Mesothelial cell of epicardium (in vitro differentiated cells): ENCODE results near the gene DNAJC15. TPM values are rescaled to one million over a fixed set of nuclear protein-coding genes. Genes with fewer than 3 reads are reported as not detected.

ENCODE experiments used
- DNase-seq, 2 experiments: peaks; one replicate each; pipeline ENCODE4 v3.0.0; 2021; ENCODE audit warnings: low spot score in 2 of 2; ENCODE audit not compliant: unreplicated experiment in 2 of 2
- H3K27ac Mint-ChIP-seq: 2 replicates; pipeline ENCODE4 v1.8.0; 2021; ENCODE audit warnings: mixed read lengths
- H3K27me3 Mint-ChIP-seq: 2 replicates; pipeline ENCODE4 v1.8.0; 2021; ENCODE audit warnings: low read depth, mixed read lengths
- H3K36me3 Mint-ChIP-seq: 2 replicates; pipeline ENCODE4 v1.8.0; 2021; ENCODE audit warnings: mixed read lengths
- H3K4me1 Mint-ChIP-seq: 2 replicates; pipeline ENCODE4 v1.8.0; 2021; ENCODE audit warnings: mixed read lengths
- H3K4me3 Mint-ChIP-seq: 2 replicates; pipeline ENCODE4 v1.8.0; 2021; ENCODE audit warnings: mild to moderate bottlenecking, moderate library complexity, mixed read lengths
- H3K9me3 Mint-ChIP-seq: 2 replicates; pipeline ENCODE4 v1.8.0; 2021; ENCODE audit warnings: mixed read lengths
- total RNA-seq: library from RNA; stranded (reverse); gene quantifications from 3 replicates; pipeline ENCODE4 v1.2.1, GENCODE V29; 2021
- TF ChIP-seq, protein P1 (sequence below): fragments of 200-600 bp; sonication (generic); IDR thresholded peaks from one replicate; pipeline ENCODE4 v1.5.0; 2021; ENCODE audit warnings: antibody characterized with exemption; ENCODE audit not compliant: unreplicated experiment

DNAJC15 gene
- total RNA-seq, 1 donor from 2014 or later = 31.6 TPM

DNA sequence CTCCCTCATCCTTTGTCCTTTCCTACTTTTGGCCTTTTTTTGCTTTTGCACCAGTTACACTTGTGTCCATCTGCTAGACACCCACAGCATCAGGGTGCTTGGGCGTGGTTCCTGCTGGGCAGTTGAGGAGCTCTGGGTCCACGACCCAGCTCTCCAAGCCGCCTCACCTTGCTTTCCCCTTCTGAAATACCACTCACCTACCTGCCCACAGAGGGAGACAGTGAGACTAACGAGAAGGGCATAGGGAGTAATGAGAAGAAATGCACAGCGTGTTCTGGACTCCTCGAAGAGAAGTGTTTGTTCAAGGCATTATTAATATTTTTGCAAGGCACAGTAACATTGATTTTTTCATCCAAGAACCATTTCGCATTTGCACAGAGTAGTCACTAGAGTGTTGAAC lies 92.9 kb downstream of the DNAJC15 start:
- Mint-ChIP-seq H3K36me3 (no peaks in the 10 kb centered on the region), H3K27ac (no peak overlapping the region), H3K4me1 (peaks cover 28% of the 10 kb centered on the region), H3K9me3 (no peaks in the 10 kb centered on the region), H3K27me3 (no peaks in the 10 kb centered on the region), H3K4me3 (no peak overlapping the region)
- no peak for DNase-seq
- TF ChIP-seq, protein P1, sequence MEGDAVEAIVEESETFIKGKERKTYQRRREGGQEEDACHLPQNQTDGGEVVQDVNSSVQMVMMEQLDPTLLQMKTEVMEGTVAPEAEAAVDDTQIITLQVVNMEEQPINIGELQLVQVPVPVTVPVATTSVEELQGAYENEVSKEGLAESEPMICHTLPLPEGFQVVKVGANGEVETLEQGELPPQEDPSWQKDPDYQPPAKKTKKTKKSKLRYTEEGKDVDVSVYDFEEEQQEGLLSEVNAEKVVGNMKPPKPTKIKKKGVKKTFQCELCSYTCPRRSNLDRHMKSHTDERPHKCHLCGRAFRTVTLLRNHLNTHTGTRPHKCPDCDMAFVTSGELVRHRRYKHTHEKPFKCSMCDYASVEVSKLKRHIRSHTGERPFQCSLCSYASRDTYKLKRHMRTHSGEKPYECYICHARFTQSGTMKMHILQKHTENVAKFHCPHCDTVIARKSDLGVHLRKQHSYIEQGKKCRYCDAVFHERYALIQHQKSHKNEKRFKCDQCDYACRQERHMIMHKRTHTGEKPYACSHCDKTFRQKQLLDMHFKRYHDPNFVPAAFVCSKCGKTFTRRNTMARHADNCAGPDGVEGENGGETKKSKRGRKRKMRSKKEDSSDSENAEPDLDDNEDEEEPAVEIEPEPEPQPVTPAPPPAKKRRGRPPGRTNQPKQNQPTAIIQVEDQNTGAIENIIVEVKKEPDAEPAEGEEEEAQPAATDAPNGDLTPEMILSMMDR = no peak

GRCh38 chr13:43118521-43118920 lies 95.1 kb downstream of the DNAJC15 start:
- Mint-ChIP-seq H3K9me3 (no peaks in the 10 kb centered on the region), H3K36me3 (no peaks in the 10 kb centered on the region), H3K27me3 (no peaks in the 10 kb centered on the region), H3K27ac (no peak overlapping the region), H3K4me3 (no peak overlapping the region), H3K4me1 (peaks cover 20% of the 10 kb centered on the region)
- no peak for DNase-seq
- TF ChIP-seq, protein P1 = no peak

DNA sequence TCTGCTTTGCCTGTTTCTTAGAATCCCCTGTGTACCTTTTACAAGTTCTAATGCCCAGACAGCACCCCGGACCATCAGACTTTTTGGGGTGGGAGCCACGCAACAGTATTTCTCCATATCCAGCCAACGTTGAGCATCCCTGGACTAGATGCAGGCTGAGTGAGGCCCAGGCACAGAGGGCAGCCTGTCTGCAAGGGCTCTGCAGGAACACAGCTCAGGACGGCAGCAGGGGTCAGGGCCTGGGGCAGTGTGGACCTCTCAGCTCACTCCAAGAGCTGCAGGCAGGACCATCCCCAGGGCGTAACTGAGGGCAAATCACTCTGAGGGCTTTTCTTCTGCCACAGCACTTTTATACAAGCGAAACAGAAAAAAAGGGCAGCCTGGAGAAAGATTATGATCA lies 95.8 kb downstream of the DNAJC15 start:
- Mint-ChIP-seq H3K36me3 (no peaks in the 10 kb centered on the region), H3K9me3 (no peaks in the 10 kb centered on the region), H3K27ac (no peak overlapping the region), H3K4me1 (peaks cover 17% of the 10 kb centered on the region), H3K4me3 (no peak overlapping the region), H3K27me3 (no peaks in the 10 kb centered on the region)
- TF ChIP-seq, protein P1 = no peak
- DNase-seq = no peak

GRCh38 chr13:43122791-43123190 lies 99.4 kb downstream of the DNAJC15 start:
- no peak overlapping the region for H3K4me3 Mint-ChIP-seq
- no peaks in the 10 kb centered on the region for H3K9me3 Mint-ChIP-seq

DNA sequence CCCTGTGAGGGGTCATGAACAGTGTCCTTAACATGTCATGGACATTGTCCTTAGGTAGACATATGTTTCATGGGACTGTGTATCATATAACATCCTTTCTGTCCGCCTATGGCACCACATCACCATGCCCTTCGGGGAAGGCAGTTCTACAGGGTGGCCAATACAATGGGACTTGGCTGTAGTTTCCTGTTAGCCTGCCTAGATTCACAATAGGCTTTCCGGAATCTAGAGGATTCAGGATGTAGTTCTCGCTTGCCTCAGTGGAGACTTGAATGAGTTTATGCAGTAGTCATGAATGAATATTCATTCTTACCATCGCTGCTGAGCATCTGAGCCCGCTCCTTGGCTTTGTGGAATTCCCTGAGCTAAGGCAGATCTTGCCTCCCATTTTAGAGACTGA lies 100.5 kb downstream of the DNAJC15 start:
- Mint-ChIP-seq H3K27ac (no peak overlapping the region), H3K4me1 (peaks cover 24% of the 10 kb centered on the region), H3K9me3 (no peaks in the 10 kb centered on the region), H3K27me3 (no peaks in the 10 kb centered on the region), H3K4me3 (no peak overlapping the region), H3K36me3 (no peaks in the 10 kb centered on the region)
- TF ChIP-seq, protein P1 = no peak
- DNase-seq = no peak

More at GRCh38 chr13:43122791-43123190, 99.4 kb downstream of the DNAJC15 start:
- TF ChIP-seq, protein P1 = no peak
- H3K4me1 Mint-ChIP-seq = peaks cover 22% of the 10 kb centered on the region
- no peak overlapping the region for H3K27ac Mint-ChIP-seq
- no peak for DNase-seq
- H3K36me3 Mint-ChIP-seq = no peaks in the 10 kb centered on the region
- H3K27me3 Mint-ChIP-seq = no peaks in the 10 kb centered on the region

DNA sequence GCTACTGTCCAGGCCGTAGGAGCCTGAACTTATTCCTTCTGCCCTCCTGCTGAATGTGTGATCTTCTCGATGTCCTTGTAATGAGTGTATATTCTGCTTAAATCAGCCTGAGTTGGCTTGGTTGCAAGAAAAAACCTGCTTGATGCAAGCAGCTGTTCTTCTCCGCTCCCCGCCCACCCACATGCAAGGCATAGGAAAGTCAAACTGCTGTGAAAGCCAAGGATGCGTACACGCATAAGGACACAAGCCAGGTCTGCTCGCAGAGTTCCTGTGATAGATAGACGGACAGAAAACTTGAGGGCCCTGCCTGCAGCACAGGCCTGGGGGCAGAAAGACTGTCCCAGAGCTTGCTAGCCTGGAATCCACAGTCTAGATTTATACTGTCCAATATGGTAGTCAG lies 101.1 kb downstream of the DNAJC15 start:
- peaks cover 25% of the 10 kb centered on the region for H3K4me1 Mint-ChIP-seq
- no peaks in the 10 kb centered on the region for H3K9me3 Mint-ChIP-seq
- DNase-seq = no peak

More for the DNA sequence above, 101.1 kb downstream of the DNAJC15 start:
- H3K4me3 Mint-ChIP-seq = no peak overlapping the region
- no peaks in the 10 kb centered on the region for H3K27me3 Mint-ChIP-seq
- H3K36me3 Mint-ChIP-seq = no peaks in the 10 kb centered on the region
- H3K27ac Mint-ChIP-seq = no peak overlapping the region
- TF ChIP-seq, protein P1 = no peak
